ENCODE results near the gene GPR153. TPM values are rescaled to one million over a fixed set of nuclear protein-coding genes. Genes with fewer than 3 reads are reported as not detected.
A peak's percentile ranks its signal among the peaks of the same experiment; 100 is the strongest.

Gene GPR153
- total and polyA plus RNA-seq, 2 of the 13 experiments (the other 11 are each of a cell fraction or from before 2014, with no cell fraction given) = 0.22 to 0.31 TPM

DNA sequence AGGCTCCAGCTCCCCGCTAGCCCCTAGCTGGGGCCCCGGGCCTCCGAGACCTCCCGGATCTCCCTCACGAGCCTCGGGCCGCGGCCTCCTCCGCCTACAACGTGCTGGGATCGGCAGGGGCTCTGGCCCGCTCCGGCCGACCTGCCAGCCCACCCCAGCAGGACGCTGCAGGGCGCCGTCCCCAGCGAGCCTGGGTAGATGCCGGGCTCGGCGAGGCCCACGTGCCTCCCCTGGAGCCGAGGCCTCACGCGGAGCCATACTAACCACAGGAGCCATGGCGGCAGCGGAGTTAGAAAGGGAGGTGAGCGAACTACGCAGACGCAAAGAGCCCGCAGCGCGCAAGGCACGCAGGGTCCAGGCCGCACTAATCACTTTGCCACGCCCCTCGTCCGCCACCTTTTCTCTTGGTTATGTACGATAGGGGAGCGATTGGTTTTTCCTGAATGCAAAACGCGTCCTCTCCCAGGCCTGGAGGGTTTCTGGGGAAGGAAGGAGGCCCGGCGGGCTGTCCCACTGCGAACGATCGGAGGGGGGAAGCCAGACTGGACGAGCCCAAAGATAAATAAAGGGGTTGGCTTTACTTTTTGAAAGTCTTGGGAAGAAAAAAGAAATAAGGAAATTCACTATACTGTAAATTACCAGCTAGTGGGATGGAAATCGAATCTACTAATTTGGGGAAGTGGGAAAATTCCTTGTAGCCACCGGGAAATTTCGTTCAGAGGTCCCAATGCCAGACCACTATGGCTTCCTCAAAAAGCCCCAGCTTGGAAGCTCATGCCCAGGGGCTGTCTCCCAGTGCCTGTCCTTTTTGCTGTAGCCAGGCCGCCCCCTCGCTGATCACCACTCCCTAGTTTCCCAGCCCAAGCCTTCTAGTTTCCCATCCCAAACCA lies 61.4 kb downstream of the GPR153 start, which contains the start of gene RPL22 (continued):
- TF ChIP-seq, protein P1, sequence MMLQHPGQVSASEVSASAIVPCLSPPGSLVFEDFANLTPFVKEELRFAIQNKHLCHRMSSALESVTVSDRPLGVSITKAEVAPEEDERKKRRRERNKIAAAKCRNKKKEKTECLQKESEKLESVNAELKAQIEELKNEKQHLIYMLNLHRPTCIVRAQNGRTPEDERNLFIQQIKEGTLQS (CRISPR knock-in tag; IDR thresholded peaks at IDR 0.05) = peak; percentile 63
- TF ChIP-seq TAF15 (IDR thresholded peaks at IDR 0.05; ENCODE audit: low read depth, low read length, poor library complexity, severe bottlenecking) (no peak), KMT2B (CRISPR knock-in tag; IDR thresholded peaks at IDR 0.05) (peak; percentile 91), HNRNPL (IDR thresholded peaks at IDR 0.05; ENCODE audit: low read depth, low read length) (no peak), BORCS8-MEF2B (CRISPR knock-in tag; IDR thresholded peaks at IDR 0.05) (peak; percentile 91), SKI (IDR thresholded peaks at IDR 0.05; ENCODE audit: partially characterized antibody) (no peak), ZNF660 (CRISPR knock-in tag; IDR thresholded peaks at IDR 0.05; ENCODE audit: borderline replicate concordance, low read depth) (no peak), SRY (CRISPR knock-in tag; IDR thresholded peaks at IDR 0.05) (peak; percentile 38; the same call in 1 of the 2 replicates), CBFB (CRISPR knock-in tag; IDR thresholded peaks at IDR 0.05) (peak; percentile 88), SNAI1 (CRISPR knock-in tag; IDR thresholded peaks at IDR 0.05; ENCODE audit: borderline replicate concordance) (no peak), ZNF256 (CRISPR knock-in tag; conservative IDR thresholded peaks at IDR 0.05) (peak; percentile 84; the same call in 1 of the 2 replicates), GFI1 (CRISPR knock-in tag; IDR thresholded peaks at IDR 0.05; ENCODE audit: borderline replicate concordance) (0 out of 2 replicates have a peak, but pooled peaks have one; percentile 17), KDM3A (CRISPR knock-in tag; IDR thresholded peaks at IDR 0.05; ENCODE audit: low read depth) (peak; percentile 94), ADNP (CRISPR knock-in tag; IDR thresholded peaks at IDR 0.05) (no peak), ELF1 (CRISPR knock-in tag; IDR thresholded peaks at IDR 0.05) (peak; percentile 72), SALL2 (CRISPR knock-in tag; IDR thresholded peaks at IDR 0.05) (peak; percentile 84)
- TF ChIP-seq, protein P2, sequence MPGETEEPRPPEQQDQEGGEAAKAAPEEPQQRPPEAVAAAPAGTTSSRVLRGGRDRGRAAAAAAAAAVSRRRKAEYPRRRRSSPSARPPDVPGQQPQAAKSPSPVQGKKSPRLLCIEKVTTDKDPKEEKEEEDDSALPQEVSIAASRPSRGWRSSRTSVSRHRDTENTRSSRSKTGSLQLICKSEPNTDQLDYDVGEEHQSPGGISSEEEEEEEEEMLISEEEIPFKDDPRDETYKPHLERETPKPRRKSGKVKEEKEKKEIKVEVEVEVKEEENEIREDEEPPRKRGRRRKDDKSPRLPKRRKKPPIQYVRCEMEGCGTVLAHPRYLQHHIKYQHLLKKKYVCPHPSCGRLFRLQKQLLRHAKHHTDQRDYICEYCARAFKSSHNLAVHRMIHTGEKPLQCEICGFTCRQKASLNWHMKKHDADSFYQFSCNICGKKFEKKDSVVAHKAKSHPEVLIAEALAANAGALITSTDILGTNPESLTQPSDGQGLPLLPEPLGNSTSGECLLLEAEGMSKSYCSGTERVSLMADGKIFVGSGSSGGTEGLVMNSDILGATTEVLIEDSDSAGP (CRISPR knock-in tag; IDR thresholded peaks at IDR 0.05; ENCODE audit: borderline replicate concordance) = peak; percentile 90
- TF ChIP-seq, protein P3, sequence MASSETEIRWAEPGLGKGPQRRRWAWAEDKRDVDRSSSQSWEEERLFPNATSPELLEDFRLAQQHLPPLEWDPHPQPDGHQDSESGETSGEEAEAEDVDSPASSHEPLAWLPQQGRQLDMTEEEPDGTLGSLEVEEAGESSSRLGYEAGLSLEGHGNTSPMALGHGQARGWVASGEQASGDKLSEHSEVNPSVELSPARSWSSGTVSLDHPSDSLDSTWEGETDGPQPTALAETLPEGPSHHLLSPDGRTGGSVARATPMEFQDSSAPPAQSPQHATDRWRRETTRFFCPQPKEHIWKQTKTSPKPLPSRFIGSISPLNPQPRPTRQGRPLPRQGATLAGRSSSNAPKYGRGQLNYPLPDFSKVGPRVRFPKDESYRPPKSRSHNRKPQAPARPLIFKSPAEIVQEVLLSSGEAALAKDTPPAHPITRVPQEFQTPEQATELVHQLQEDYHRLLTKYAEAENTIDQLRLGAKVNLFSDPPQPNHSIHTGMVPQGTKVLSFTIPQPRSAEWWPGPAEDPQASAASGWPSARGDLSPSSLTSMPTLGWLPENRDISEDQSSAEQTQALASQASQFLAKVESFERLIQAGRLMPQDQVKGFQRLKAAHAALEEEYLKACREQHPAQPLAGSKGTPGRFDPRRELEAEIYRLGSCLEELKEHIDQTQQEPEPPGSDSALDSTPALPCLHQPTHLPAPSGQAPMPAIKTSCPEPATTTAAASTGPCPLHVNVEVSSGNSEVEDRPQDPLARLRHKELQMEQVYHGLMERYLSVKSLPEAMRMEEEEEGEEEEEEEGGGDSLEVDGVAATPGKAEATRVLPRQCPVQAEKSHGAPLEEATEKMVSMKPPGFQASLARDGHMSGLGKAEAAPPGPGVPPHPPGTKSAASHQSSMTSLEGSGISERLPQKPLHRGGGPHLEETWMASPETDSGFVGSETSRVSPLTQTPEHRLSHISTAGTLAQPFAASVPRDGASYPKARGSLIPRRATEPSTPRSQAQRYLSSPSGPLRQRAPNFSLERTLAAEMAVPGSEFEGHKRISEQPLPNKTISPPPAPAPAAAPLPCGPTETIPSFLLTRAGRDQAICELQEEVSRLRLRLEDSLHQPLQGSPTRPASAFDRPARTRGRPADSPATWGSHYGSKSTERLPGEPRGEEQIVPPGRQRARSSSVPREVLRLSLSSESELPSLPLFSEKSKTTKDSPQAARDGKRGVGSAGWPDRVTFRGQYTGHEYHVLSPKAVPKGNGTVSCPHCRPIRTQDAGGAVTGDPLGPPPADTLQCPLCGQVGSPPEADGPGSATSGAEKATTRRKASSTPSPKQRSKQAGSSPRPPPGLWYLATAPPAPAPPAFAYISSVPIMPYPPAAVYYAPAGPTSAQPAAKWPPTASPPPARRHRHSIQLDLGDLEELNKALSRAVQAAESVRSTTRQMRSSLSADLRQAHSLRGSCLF (CRISPR knock-in tag; IDR thresholded peaks at IDR 0.05; ENCODE audit: borderline replicate concordance) = 0 out of 2 replicates have a peak, but pooled peaks have one; percentile 69
- TF ChIP-seq, protein P4, sequence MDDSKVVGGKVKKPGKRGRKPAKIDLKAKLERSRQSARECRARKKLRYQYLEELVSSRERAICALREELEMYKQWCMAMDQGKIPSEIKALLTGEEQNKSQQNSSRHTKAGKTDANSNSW (CRISPR knock-in tag; IDR thresholded peaks at IDR 0.05; ENCODE audit: borderline replicate concordance) = 0 out of 2 replicates have a peak, but pooled peaks have one; percentile 15
- TF ChIP-seq, protein P5, sequence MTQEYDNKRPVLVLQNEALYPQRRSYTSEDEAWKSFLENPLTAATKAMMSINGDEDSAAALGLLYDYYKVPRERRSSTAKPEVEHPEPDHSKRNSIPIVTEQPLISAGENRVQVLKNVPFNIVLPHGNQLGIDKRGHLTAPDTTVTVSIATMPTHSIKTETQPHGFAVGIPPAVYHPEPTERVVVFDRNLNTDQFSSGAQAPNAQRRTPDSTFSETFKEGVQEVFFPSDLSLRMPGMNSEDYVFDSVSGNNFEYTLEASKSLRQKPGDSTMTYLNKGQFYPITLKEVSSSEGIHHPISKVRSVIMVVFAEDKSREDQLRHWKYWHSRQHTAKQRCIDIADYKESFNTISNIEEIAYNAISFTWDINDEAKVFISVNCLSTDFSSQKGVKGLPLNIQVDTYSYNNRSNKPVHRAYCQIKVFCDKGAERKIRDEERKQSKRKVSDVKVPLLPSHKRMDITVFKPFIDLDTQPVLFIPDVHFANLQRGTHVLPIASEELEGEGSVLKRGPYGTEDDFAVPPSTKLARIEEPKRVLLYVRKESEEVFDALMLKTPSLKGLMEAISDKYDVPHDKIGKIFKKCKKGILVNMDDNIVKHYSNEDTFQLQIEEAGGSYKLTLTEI (CRISPR knock-in tag; conservative IDR thresholded peaks at IDR 0.05) = no peak

Measured in HepG2 (cell line).